Prostate gland (tissue), 2 donors: ENCODE data around the gene GALNT2.

Experiments
- POLR2A ChIP-seq: fragments of 450-650 bp; IDR thresholded peaks from one replicate; pipeline ENCODE4 v1.6.1; 2016; ENCODE audit warnings: antibody characterized with exemption, mild to moderate bottlenecking
- POLR2AphosphoS5 ChIP-seq: sonication (generic); formaldehyde crosslinking; IDR thresholded peaks from one replicate; pipeline ENCODE4 v1.6.1; 2017; ENCODE audit warnings: antibody characterized with exemption
- TF ChIP-seq, protein P1 (sequence below), 4 experiments: fragments of 200-600 bp in 2 of 4; fragments of 450-650 bp in 2 of 4; sonication (generic) in 2 of 4; IDR thresholded peaks; 1 replicate in 3 of 4; 2 replicates in 1 of 4; pipeline ENCODE4 v1.5.1; 2016 to 2019; ENCODE audit warnings: antibody characterized with exemption in 4 of 4, mild to moderate bottlenecking in 2 of 4, moderate library complexity in 2 of 4

DNA sequence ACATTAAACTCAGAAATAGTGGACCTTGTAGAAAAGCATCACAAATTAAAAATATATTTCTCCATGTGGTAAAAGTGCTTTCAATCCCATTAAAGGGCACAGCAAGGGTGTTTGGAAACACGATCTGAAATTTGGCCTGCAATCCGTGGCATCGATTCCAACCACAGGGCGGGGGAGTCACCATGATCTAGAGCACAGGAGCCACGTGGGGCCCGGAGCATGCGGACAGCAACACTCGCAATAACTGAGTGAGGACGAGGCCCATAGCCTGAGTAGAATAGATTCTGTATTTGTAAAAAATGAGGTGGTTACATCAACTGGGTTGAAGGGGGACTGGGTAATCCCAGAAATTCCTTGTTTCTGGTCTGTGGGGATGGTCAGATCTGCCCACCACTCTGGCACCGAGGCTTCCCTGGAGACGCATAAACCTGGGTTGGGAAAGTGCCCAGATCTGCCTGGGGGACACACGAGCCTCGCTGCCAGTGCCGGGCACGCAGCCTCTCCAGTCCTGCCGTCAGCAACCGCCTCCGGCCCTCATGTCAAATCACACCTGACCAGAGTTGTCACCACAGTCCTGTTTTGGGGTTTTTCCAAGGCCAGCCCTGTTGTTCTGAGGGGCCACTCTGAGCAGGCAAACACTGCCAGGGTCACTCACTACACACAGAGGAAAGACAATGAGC lies 254.8 kb downstream of the GALNT2 start:
- TF ChIP-seq, protein P1, sequence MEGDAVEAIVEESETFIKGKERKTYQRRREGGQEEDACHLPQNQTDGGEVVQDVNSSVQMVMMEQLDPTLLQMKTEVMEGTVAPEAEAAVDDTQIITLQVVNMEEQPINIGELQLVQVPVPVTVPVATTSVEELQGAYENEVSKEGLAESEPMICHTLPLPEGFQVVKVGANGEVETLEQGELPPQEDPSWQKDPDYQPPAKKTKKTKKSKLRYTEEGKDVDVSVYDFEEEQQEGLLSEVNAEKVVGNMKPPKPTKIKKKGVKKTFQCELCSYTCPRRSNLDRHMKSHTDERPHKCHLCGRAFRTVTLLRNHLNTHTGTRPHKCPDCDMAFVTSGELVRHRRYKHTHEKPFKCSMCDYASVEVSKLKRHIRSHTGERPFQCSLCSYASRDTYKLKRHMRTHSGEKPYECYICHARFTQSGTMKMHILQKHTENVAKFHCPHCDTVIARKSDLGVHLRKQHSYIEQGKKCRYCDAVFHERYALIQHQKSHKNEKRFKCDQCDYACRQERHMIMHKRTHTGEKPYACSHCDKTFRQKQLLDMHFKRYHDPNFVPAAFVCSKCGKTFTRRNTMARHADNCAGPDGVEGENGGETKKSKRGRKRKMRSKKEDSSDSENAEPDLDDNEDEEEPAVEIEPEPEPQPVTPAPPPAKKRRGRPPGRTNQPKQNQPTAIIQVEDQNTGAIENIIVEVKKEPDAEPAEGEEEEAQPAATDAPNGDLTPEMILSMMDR (IDR thresholded peaks at IDR 0.05) = no peak
- TF ChIP-seq POLR2AphosphoS5 (no peak), POLR2A (no peak)
